OCI-LY1 (cell line): ENCODE measurements around the gene PRR14.

Experiments
- H2AFZ ChIP-seq: fragments of 200-600 bp; sonication (generic), shearing (Covaris generic); 2 replicates; pipeline ENCODE4 v1.6.0; 2014; ENCODE audit warnings: antibody characterized with exemption, mild to moderate bottlenecking, low read length
- H3F3A ChIP-seq: fragments of 200-600 bp; sonication (generic), shearing (Covaris generic); 2 replicates; pipeline ENCODE4 v1.6.0; 2014; ENCODE audit warnings: mild to moderate bottlenecking, antibody characterized with exemption, low read length, moderate library complexity; ENCODE audit not compliant: insufficient read depth
- H3K27ac ChIP-seq: fragments of 200-600 bp; sonication (generic); 2 replicates; pipeline ENCODE4 v1.5.1; 2014; ENCODE audit warnings: low read length, mixed run types, mild to moderate bottlenecking, low read depth; ENCODE audit not compliant: poor library complexity, severe bottlenecking
- H3K27me3 ChIP-seq: fragments of 200-600 bp; sonication (generic); 2 replicates; pipeline ENCODE4 v1.6.0; 2014; ENCODE audit warnings: antibody characterized with exemption, mild to moderate bottlenecking, low read length, moderate library complexity; ENCODE audit not compliant: insufficient read depth
- H3K36me3 ChIP-seq: fragments of 200-600 bp; sonication (generic); 2 replicates; pipeline ENCODE4 v1.6.1; 2014; ENCODE audit warnings: mild to moderate bottlenecking, antibody characterized with exemption, low read length, moderate library complexity, mixed read lengths; ENCODE audit not compliant: insufficient read depth
- H3K4me1 ChIP-seq: fragments of 200-600 bp; sonication (generic); 2 replicates; pipeline ENCODE4 v1.5.1; 2014; ENCODE audit warnings: mild to moderate bottlenecking, low read length, moderate library complexity; ENCODE audit not compliant: insufficient read depth, severe bottlenecking
- H3K4me2 ChIP-seq: fragments of 200-600 bp; sonication (generic), shearing (Covaris generic); 2 replicates; pipeline ENCODE4 v1.6.1; 2014; ENCODE audit warnings: low read length
- H3K4me3 ChIP-seq: fragments of 200-600 bp; sonication (generic); 2 replicates; pipeline ENCODE4 v1.5.1; 2014; ENCODE audit warnings: low read length, low read depth, mild to moderate bottlenecking, mixed read lengths; ENCODE audit not compliant: poor library complexity, severe bottlenecking
- H3K79me2 ChIP-seq: fragments of 200-600 bp; shearing (Covaris generic); 2 replicates; pipeline ENCODE4 v1.6.1; 2016; ENCODE audit warnings: mixed run types, low read length, mixed read lengths; ENCODE audit not compliant: insufficient read depth
- H3K9ac ChIP-seq: fragments of 200-600 bp; sonication (generic), shearing (Covaris generic); 2 replicates; pipeline ENCODE4 v1.6.1; 2014; ENCODE audit warnings: mild to moderate bottlenecking, low read length, mixed read lengths
- H3K9me2 ChIP-seq: fragments of 200-600 bp; sonication (generic), shearing (Covaris generic); 2 replicates; pipeline ENCODE4 v1.6.1; 2014; ENCODE audit warnings: low read depth, mild to moderate bottlenecking, low read length, mixed read lengths
- H3K9me3 ChIP-seq: fragments of 200-600 bp; shearing (Covaris generic); 2 replicates; pipeline ENCODE4 v1.6.1; 2014; ENCODE audit warnings: low read length, mixed read lengths
- H4K20me1 ChIP-seq: fragments of 200-600 bp; sonication (generic), shearing (Covaris generic); 2 replicates; pipeline ENCODE4 v1.6.0; 2016; ENCODE audit warnings: mild to moderate bottlenecking, low read length; ENCODE audit not compliant: insufficient read depth
- CTCF ChIP-seq: fragments of 200-600 bp; sonication (generic), shearing (Covaris generic); IDR thresholded peaks from 2 replicates; pipeline ENCODE4 v1.5.1; 2017; ENCODE audit warnings: mild to moderate bottlenecking, antibody characterized with exemption, low read length, moderate library complexity, mixed read lengths
- EZH2 ChIP-seq: fragments of 200-600 bp; sonication (generic), shearing (Covaris generic); IDR thresholded peaks from 2 replicates; pipeline ENCODE4 v1.8.0; 2017; ENCODE audit warnings: borderline replicate concordance, mixed run types, mild to moderate bottlenecking, antibody characterized with exemption, low read length, moderate library complexity, mixed read lengths

Gene PRR14

GRCh38 chr16:30660424-30661261 is 9.9 kb downstream of the PRR14 start:
- H3K27ac ChIP-seq: peak overlapping the region; percentile 80
- 0 out of 2 replicates have a peak, but pooled peaks cover 3% of the 10 kb centered on the region for H3K79me2 ChIP-seq
- H3K27me3 ChIP-seq: no peaks in the 10 kb centered on the region
- no peak overlapping the region for H2AFZ ChIP-seq
- H3K36me3 ChIP-seq: peaks cover 61% of the 10 kb centered on the region
- peak overlapping the region; percentile 68 for H3K4me3 ChIP-seq
- peak overlapping the region; percentile 89 for H3K4me2 ChIP-seq
- H3F3A ChIP-seq: no peaks in the 10 kb centered on the region
- peaks cover 42% of the 10 kb centered on the region for H3K4me1 ChIP-seq
- H3K9ac ChIP-seq: peak overlapping the region; percentile 89
- TF ChIP-seq EZH2: no peak
- no peak for TF ChIP-seq CTCF
- H3K9me2 ChIP-seq: no peaks in the 10 kb centered on the region
- no peaks in the 10 kb centered on the region for H4K20me1 ChIP-seq
- H3K9me3 ChIP-seq: no peaks in the 10 kb centered on the region

GRCh38 chr16:30662449-30662848 is 11.7 kb downstream of the PRR14 start:
- Histone ChIP-seq H4K20me1 (no peaks in the 10 kb centered on the region), H3K4me2 (no peak overlapping the region), H3K9ac (no peak overlapping the region; the same call in 1 of the 2 replicates), H3K27me3 (no peaks in the 10 kb centered on the region), H3K4me3 (no peak overlapping the region), H3K9me2 (no peaks in the 10 kb centered on the region), H3K36me3 (peaks cover 60% of the 10 kb centered on the region), H3K4me1 (peaks cover 35% of the 10 kb centered on the region), H3K9me3 (no peaks in the 10 kb centered on the region), H2AFZ (no peak overlapping the region), H3K79me2 (0 out of 2 replicates have a peak, but pooled peaks cover 3% of the 10 kb centered on the region), H3K27ac (no peak overlapping the region), H3F3A (no peaks in the 10 kb centered on the region)
- no peak for TF ChIP-seq EZH2
- TF ChIP-seq CTCF: no peak

- H3K79me2 ChIP-seq: 0 out of 2 replicates have a peak, but pooled peaks cover 3% of the 10 kb centered on the region
- H3K9ac ChIP-seq: no peak overlapping the region; the same call in 1 of the 2 replicates
- H4K20me1 ChIP-seq: no peaks in the 10 kb centered on the region
- H3K9me3 ChIP-seq: no peaks in the 10 kb centered on the region
- H3F3A ChIP-seq: no peaks in the 10 kb centered on the region
- H3K27me3 ChIP-seq: no peaks in the 10 kb centered on the region
- no peak overlapping the region for H3K4me2 ChIP-seq
- TF ChIP-seq EZH2: no peak
- TF ChIP-seq CTCF: no peak
- peak overlapping the region; percentile 24 for H3K27ac ChIP-seq
- no peak overlapping the region for H2AFZ ChIP-seq
- H3K36me3 ChIP-seq: peaks cover 65% of the 10 kb centered on the region
- peaks cover 32% of the 10 kb centered on the region for H3K4me1 ChIP-seq
- H3K9me2 ChIP-seq: no peaks in the 10 kb centered on the region
- H3K4me3 ChIP-seq: no peak overlapping the region
Observed at GRCh38 chr16:30663038-30663437, 12.3 kb downstream of the PRR14 start.
